A549 (cell line): ENCODE results near the gene BMP3.
A peak's percentile ranks its signal among the peaks of the same experiment; 100 is the strongest.

Experiments used
- CTCF ChIP-seq: fragments of >200 bp; sonication (Bioruptor Twin); formaldehyde crosslinking; IDR thresholded peaks from 3 replicates; pipeline ENCODE4 v1.5.1; 2016
- MAX ChIP-seq: IDR thresholded peaks from 2 replicates; pipeline ENCODE4 v1.6.1; 2012
- NFE2L2 ChIP-seq: fragments of 150-350 bp; conservative IDR thresholded peaks from 2 replicates; pipeline ENCODE4 v1.6.1; 2014; ENCODE audit warnings: low read length
- NR3C1 ChIP-seq: fragments of >200 bp; sonication (Bioruptor Twin); formaldehyde crosslinking; IDR thresholded peaks from 3 replicates; pipeline ENCODE4 v1.6.1; 2017
- POLR2A ChIP-seq: IDR thresholded peaks from 2 replicates; pipeline ENCODE4 v1.6.1; 2012; ENCODE audit warnings: mild to moderate bottlenecking, low read length
- SREBF2 ChIP-seq: fragments of 450-650 bp; IDR thresholded peaks from 2 replicates; pipeline ENCODE4 v1.6.1; 2014; ENCODE audit warnings: mild to moderate bottlenecking, moderate library complexity
- USF2 ChIP-seq: fragments of 450-650 bp; IDR thresholded peaks from 2 replicates; pipeline ENCODE4 v1.6.1; 2014; ENCODE audit warnings: antibody characterized with exemption

GRCh38 chr4:81040012-81040659, 9.6 kb downstream of the BMP3 start:
- no peak for TF ChIP-seq MAX
- TF ChIP-seq CTCF: peak; percentile 47; the same call in 2 of the 3 replicates
- TF ChIP-seq USF2: no peak
- no peak for TF ChIP-seq NFE2L2
- TF ChIP-seq SREBF2: no peak
- no peak for TF ChIP-seq POLR2A
- no peak for TF ChIP-seq NR3C1
